Measurements from ENCODE around the gene FBLL1. TPM values are rescaled to one million over a fixed set of nuclear protein-coding genes. Genes with fewer than 3 reads are reported as not detected.

Gene FBLL1
- total and polyA plus RNA-seq, 9 of the 15 experiments (the other 6 are each of a cell fraction or from before 2014, with no cell fraction given): not detected

DNA sequence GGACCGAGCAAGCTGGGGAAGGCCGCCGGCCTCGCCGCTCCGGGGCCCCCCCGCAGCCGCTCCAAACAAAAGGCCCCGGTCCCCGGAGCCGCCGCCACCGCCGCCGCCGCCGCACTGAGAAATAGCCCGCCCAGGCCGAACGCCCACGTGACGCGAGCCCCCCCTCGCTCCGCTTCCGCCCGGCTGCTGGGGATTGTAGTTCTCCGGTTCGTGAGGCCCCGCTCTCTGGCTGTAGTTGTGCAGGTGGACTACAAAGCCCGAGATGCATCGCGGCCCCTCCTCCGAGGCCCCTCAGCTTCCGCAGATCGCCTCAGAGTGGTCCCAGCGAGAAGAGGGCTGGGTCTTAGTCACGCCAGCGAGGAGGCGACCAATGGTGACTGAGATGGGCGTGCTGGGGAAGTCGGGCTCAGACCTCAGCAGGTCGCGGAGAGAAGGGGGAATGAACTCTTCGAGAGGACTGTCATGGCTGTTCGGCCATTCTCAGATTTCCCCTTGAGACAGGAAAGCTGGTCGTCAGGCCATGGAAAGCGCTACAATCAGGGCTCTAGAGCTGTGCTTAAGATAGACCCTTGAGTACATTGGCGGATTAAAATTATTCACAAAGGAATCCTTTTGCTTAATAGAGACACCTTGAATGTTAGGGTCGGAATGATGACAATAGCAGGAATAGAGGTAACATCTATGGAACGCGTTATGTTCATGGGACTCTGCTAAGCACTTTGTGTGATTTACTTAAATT lies 50.6 kb downstream of the FBLL1 start (continued):
- TF ChIP-seq, protein P1, sequence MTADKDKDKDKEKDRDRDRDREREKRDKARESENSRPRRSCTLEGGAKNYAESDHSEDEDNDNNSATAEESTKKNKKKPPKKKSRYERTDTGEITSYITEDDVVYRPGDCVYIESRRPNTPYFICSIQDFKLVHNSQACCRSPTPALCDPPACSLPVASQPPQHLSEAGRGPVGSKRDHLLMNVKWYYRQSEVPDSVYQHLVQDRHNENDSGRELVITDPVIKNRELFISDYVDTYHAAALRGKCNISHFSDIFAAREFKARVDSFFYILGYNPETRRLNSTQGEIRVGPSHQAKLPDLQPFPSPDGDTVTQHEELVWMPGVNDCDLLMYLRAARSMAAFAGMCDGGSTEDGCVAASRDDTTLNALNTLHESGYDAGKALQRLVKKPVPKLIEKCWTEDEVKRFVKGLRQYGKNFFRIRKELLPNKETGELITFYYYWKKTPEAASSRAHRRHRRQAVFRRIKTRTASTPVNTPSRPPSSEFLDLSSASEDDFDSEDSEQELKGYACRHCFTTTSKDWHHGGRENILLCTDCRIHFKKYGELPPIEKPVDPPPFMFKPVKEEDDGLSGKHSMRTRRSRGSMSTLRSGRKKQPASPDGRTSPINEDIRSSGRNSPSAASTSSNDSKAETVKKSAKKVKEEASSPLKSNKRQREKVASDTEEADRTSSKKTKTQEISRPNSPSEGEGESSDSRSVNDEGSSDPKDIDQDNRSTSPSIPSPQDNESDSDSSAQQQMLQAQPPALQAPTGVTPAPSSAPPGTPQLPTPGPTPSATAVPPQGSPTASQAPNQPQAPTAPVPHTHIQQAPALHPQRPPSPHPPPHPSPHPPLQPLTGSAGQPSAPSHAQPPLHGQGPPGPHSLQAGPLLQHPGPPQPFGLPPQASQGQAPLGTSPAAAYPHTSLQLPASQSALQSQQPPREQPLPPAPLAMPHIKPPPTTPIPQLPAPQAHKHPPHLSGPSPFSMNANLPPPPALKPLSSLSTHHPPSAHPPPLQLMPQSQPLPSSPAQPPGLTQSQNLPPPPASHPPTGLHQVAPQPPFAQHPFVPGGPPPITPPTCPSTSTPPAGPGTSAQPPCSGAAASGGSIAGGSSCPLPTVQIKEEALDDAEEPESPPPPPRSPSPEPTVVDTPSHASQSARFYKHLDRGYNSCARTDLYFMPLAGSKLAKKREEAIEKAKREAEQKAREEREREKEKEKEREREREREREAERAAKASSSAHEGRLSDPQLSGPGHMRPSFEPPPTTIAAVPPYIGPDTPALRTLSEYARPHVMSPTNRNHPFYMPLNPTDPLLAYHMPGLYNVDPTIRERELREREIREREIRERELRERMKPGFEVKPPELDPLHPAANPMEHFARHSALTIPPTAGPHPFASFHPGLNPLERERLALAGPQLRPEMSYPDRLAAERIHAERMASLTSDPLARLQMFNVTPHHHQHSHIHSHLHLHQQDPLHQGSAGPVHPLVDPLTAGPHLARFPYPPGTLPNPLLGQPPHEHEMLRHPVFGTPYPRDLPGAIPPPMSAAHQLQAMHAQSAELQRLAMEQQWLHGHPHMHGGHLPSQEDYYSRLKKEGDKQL (CRISPR knock-in tag; IDR thresholded peaks at IDR 0.05; ENCODE audit: borderline replicate concordance): no peak
- TF ChIP-seq KDM2B (CRISPR knock-in tag; IDR thresholded peaks at IDR 0.05) (no peak), ARID2 (IDR thresholded peaks at IDR 0.05) (no peak), SNIP1 (IDR thresholded peaks at IDR 0.05; ENCODE audit: low read depth) (no peak), CBX3 (IDR thresholded peaks at IDR 0.05; ENCODE audit: borderline replicate concordance in 1 of 2, low read length in 2 of 2) (peak in 1 of 2 experiments; percentile 20; a peak in 1 of 3 replicates), SMARCC2 (IDR thresholded peaks at IDR 0.05; ENCODE audit: low read depth) (no peak), ZNF76 (CRISPR knock-in tag; IDR thresholded peaks at IDR 0.05; ENCODE audit: borderline replicate concordance) (no peak), MED1 (CRISPR knock-in tag; IDR thresholded peaks at IDR 0.05; ENCODE audit: borderline replicate concordance) (no peak), PML (IDR thresholded peaks at IDR 0.05; ENCODE audit: low read length) (peak; percentile 85), MCM3 (IDR thresholded peaks at IDR 0.05) (no peak), RBM17 (IDR thresholded peaks at IDR 0.05; ENCODE audit: borderline replicate concordance, low read depth, low read length) (no peak), KLF16 (IDR thresholded peaks at IDR 0.05) (no peak), BDP1 (IDR thresholded peaks at IDR 0.05; ENCODE audit: insufficient read depth, insufficient read length) (no peak), KLF1 (tag; IDR thresholded peaks at IDR 0.05) (0 out of 2 replicates have a peak, but pooled peaks have one; percentile 14), TARDBP (IDR thresholded peaks at IDR 0.05) (no peak), ZNF589 (CRISPR knock-in tag; IDR thresholded peaks at IDR 0.05; ENCODE audit: low read depth) (0 out of 2 replicates have a peak, but pooled peaks have one; percentile 31)
- TF ChIP-seq, protein P2, sequence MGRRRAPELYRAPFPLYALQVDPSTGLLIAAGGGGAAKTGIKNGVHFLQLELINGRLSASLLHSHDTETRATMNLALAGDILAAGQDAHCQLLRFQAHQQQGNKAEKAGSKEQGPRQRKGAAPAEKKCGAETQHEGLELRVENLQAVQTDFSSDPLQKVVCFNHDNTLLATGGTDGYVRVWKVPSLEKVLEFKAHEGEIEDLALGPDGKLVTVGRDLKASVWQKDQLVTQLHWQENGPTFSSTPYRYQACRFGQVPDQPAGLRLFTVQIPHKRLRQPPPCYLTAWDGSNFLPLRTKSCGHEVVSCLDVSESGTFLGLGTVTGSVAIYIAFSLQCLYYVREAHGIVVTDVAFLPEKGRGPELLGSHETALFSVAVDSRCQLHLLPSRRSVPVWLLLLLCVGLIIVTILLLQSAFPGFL (CRISPR knock-in tag; IDR thresholded peaks at IDR 0.05): no peak
- TF ChIP-seq, protein P3, sequence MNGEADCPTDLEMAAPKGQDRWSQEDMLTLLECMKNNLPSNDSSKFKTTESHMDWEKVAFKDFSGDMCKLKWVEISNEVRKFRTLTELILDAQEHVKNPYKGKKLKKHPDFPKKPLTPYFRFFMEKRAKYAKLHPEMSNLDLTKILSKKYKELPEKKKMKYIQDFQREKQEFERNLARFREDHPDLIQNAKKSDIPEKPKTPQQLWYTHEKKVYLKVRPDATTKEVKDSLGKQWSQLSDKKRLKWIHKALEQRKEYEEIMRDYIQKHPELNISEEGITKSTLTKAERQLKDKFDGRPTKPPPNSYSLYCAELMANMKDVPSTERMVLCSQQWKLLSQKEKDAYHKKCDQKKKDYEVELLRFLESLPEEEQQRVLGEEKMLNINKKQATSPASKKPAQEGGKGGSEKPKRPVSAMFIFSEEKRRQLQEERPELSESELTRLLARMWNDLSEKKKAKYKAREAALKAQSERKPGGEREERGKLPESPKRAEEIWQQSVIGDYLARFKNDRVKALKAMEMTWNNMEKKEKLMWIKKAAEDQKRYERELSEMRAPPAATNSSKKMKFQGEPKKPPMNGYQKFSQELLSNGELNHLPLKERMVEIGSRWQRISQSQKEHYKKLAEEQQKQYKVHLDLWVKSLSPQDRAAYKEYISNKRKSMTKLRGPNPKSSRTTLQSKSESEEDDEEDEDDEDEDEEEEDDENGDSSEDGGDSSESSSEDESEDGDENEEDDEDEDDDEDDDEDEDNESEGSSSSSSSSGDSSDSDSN (IDR thresholded peaks at IDR 0.05; ENCODE audit: borderline replicate concordance in 1 of 2, low read depth in 2 of 2, low read length in 2 of 2): 0 out of 4 replicates have a peak, but pooled peaks of 1 of the 2 experiments have one; percentile 58

All from K562 (cell line).